AG04450 (cell line): ENCODE measurements around the gene LEAP2. TPM values are rescaled to one million over a fixed set of nuclear protein-coding genes. Genes with fewer than 3 reads are reported as not detected.
A peak's percentile ranks its signal among the peaks of the same experiment; 100 is the strongest.
"Not testable (repeated sequence)": the region's sequence is repeated elsewhere in the genome, so short reads cannot be mapped to it uniquely, and the experiment has no call there.

Source experiments
- CTCF ChIA-PET: fragments of 300-600, 350-600 bp; formaldehyde crosslinking; extraction: SDS; loops from one replicate; lab custom pipeline; 2022; ENCODE audit warnings: antibody characterized with exemption, inconsistent platforms; lab: Charles Lee
- POLR2A ChIA-PET: fragments of 350-600 bp; formaldehyde crosslinking; extraction: SDS; loops from one replicate; lab custom pipeline; 2021; ENCODE audit warnings: antibody characterized with exemption, inconsistent platforms; lab: Yijun Ruan, JAX
- DNase-seq: peaks from one replicate; pipeline ENCODE4 v3.0.0-alpha.2; 2011; ENCODE audit warnings: low read depth, low spot score
- H3K27ac ChIP-seq: one replicate; pipeline ENCODE4 v1.5.1; 2012; ENCODE audit warnings: low read depth, low read length, control low read depth
- H3K27me3 ChIP-seq: one replicate; pipeline ENCODE4 v1.6.0; 2012; ENCODE audit warnings: low read length; ENCODE audit not compliant: control insufficient read depth, insufficient read depth
- H3K4me3 ChIP-seq: 2 replicates; pipeline ENCODE4 v1.5.1; 2011; ENCODE audit warnings: mild to moderate bottlenecking, low read depth, low read length, control low read depth
- H3K9me3 ChIP-seq: 2 replicates; pipeline ENCODE4 v1.5.1; 2012; ENCODE audit warnings: low read length; ENCODE audit not compliant: control insufficient read depth, insufficient read depth
- polyA plus RNA-seq: library from polyadenylated mRNA; depleted of rRNA; stranded (reverse); fragments of >200 nt; gene quantifications from 2 replicates; pipeline ENCODE4 v1.2.3, GENCODE V29; 2011
- TF ChIP-seq, protein P1 (sequence below): IDR thresholded peaks from 2 replicates; pipeline ENCODE4 v1.5.1; 2011; ENCODE audit warnings: low read depth, low read length, control low read depth, inconsistent platforms

Gene LEAP2
- polyA plus RNA-seq, 1 experiment, result 0.91 TPM

DNA sequence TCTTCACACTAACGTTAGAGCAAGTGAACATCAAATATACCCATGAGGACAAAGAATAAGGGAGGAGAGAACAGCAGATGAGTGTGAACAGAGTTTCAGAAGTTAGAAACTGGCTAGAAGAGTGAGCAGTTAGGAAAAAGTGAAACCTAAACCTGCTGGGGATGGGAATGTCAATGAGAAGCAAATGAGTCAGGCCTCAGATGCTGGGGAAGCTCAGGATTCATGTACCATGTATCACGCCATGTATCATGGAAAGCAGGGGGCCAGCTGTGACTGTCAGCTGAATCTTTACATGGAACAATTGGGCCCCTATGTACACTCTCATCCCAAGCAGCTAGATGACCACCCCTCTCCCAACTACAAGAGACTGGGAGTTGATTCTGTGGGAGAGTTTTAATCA lies 23.4 kb upstream of the LEAP2 start:
- H3K27ac ChIP-seq, result peak overlapping the region; percentile 69
- no peaks in the 10 kb centered on the region for H3K27me3 ChIP-seq
- DNase-seq, result no peak
- TF ChIP-seq, protein P1, sequence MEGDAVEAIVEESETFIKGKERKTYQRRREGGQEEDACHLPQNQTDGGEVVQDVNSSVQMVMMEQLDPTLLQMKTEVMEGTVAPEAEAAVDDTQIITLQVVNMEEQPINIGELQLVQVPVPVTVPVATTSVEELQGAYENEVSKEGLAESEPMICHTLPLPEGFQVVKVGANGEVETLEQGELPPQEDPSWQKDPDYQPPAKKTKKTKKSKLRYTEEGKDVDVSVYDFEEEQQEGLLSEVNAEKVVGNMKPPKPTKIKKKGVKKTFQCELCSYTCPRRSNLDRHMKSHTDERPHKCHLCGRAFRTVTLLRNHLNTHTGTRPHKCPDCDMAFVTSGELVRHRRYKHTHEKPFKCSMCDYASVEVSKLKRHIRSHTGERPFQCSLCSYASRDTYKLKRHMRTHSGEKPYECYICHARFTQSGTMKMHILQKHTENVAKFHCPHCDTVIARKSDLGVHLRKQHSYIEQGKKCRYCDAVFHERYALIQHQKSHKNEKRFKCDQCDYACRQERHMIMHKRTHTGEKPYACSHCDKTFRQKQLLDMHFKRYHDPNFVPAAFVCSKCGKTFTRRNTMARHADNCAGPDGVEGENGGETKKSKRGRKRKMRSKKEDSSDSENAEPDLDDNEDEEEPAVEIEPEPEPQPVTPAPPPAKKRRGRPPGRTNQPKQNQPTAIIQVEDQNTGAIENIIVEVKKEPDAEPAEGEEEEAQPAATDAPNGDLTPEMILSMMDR, result no peak
- ChIA-PET POLR2A (interaction anchor here (1.0 to 1.3 kb wide), 2 partner anchors 16 to 17 kb away, joined by 3 read pairs; partner anchors contain the start of gene UQCRQ), CTCF (interaction anchor here (0.5 to 0.8 kb wide), 2 partner anchors 30 to 81 kb away, joined by 3 to 4 read pairs; no protein-coding TSS in a partner anchor)
- no peak overlapping the region for H3K4me3 ChIP-seq
- H3K9me3 ChIP-seq, result no peaks in the 10 kb centered on the region

DNA sequence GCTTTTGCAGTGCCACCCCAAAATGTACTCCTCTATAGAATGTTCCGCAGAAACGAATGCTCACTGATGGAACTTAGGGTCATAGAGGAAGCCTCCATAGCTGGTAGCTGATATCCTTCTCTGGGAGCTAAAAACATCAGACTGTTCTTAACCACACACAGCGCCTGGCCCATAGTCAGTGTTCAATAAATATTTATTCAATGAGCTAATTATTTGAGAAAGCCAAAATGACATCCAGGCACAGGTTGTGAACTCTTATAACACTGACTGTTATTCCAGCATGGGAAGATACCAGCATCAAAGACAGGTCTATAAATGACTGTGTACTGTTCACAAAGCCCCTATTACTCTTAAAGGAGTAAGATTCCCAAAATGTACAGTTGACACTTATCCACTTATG lies 20.1 kb upstream of the LEAP2 start:
- Histone ChIP-seq H3K27ac (no peak overlapping the region), H3K4me3 (no peak overlapping the region), H3K9me3 (no peaks in the 10 kb centered on the region), H3K27me3 (no peaks in the 10 kb centered on the region)
- CTCF ChIA-PET, result interaction anchor here (2.8 to 3.1 kb wide), 3 partner anchors 12 to 33 kb away, joined by 7 to 14 read pairs (median 13); partner anchors contain the start of gene SHROOM1
- no peak for DNase-seq
- TF ChIP-seq, protein P1, result no peak
- POLR2A ChIA-PET, result interaction anchor here (1.6 kb wide), 1 partner anchor 14 kb away, joined by 3 read pairs; no protein-coding TSS in a partner anchor

DNA sequence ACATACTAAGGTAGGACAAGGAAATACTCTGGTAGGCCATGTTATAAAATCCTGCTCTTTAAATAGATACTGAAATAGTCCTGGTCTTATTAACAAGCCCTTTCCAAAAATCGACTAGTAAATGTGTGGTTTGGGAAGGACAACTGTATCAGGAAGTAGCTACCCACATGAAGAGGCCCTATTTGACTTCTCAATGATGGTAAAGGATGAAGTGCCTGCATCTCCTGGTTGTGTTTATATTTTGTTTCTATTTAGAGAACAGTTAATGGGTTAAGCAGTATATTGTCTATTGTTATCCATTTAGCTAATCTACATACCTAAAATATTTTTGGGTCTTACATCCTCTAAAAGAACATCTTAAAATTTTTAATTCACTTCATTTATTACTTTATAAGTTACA lies 19.7 kb upstream of the LEAP2 start:
- TF ChIP-seq, protein P1, result no peak
- POLR2A ChIA-PET, result interaction anchor here (0.7 to 1.6 kb wide), 3 partner anchors 12 to 32 kb away, joined by 3 read pairs; no protein-coding TSS in a partner anchor

DNA sequence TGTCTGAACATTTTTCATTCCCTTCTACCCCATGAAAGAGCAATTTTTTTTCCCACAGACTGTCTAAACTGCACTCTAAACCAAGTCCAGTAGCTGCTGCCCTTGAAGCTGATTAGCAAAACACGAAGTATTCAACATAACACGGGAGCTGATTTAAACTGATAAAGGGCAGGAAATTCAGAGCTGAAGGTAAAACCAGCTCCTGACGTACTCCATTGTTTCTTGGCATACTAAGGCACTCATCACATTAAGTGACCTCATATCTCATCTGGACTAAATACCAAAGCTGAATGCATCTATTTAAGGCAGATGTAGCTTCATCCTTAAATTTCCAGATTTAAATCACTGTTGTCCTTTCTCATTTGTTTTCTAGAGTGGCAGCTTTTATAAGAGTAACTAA lies 19.2 kb upstream of the LEAP2 start:
- Histone ChIP-seq H3K4me3 (no peak overlapping the region), H3K9me3 (no peaks in the 10 kb centered on the region), H3K27ac (no peak overlapping the region), H3K27me3 (no peaks in the 10 kb centered on the region)
- no peak for DNase-seq
- TF ChIP-seq, protein P1, result no peak
- CTCF ChIA-PET, result interaction anchor here (1.1 to 3.1 kb wide), 4 partner anchors 11 to 34 kb away, joined by 3 to 14 read pairs (median 10); partner anchors contain the start of gene SHROOM1
- POLR2A ChIA-PET, result interaction anchor here (0.7 to 1.6 kb wide), 3 partner anchors 12 to 31 kb away, joined by 3 read pairs; no protein-coding TSS in a partner anchor

More for the DNA sequence above, 19.7 kb upstream of the LEAP2 start:
- Histone ChIP-seq H3K9me3 (no peaks in the 10 kb centered on the region), H3K27me3 (no peaks in the 10 kb centered on the region), H3K4me3 (no peak overlapping the region), H3K27ac (no peak overlapping the region)
- CTCF ChIA-PET, result interaction anchor here (1.1 to 3.1 kb wide), 4 partner anchors 11 to 34 kb away, joined by 3 to 14 read pairs (median 10); partner anchors contain the start of gene SHROOM1
- DNase-seq, result no peak

DNA sequence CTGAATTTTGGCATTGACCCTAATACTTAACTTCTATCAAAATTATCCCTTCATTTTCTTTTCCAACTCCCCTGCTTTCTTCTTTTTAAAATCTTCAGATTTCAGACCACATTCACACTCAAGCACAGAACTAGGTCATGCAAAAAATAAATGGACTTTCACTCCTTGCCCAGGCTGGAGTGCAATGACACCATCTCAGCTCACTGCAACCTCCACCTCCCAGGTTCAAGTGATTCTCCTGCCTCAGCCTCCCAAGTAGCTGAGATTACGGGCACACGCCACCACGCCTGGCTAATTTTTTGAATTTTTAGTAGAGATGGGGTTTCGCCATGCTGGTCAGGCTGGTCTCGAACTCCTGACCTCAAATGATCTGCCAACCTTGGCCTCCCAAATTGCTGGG lies 18.5 kb upstream of the LEAP2 start:
- H3K4me3 ChIP-seq, H3K27me3 ChIP-seq, DNase-seq, H3K27ac ChIP-seq, H3K9me3 ChIP-seq: not testable (repeated sequence)
- ChIA-PET CTCF (interaction anchor here (1.1 to 3.1 kb wide), 4 partner anchors 10 to 35 kb away, joined by 3 to 14 read pairs (median 10); partner anchors contain the start of gene SHROOM1), POLR2A (interaction anchor here (1.1 to 1.6 kb wide), 2 partner anchors 11 to 16 kb away, joined by 3 read pairs; no protein-coding TSS in a partner anchor)
